GM21423 (cell line): ENCODE measurements around the gene DLX1.
"Not testable (repeated sequence)": the region's sequence is repeated elsewhere in the genome, so short reads cannot be mapped to it uniquely, and the experiment has no call there.

Experiments
- ATAC-seq: cut with Tn5 transposase; IDR thresholded peaks from one replicate; pipeline ENCODE4 v1.9.1; 2021; ENCODE audit warnings: mild to moderate bottlenecking, moderate library complexity; ENCODE audit not compliant: unreplicated experiment

Gene DLX1

GRCh38 chr2:172063446-172063845 lies 21.9 kb upstream of the DLX1 start:
- no peak for ATAC-seq

GRCh38 chr2:172065111-172065510 lies 20.2 kb upstream of the DLX1 start:
- no peak for ATAC-seq

- ATAC-seq: no peak
These were observed 18.9 kb upstream of the DLX1 start for GRCh38 chr2:172066394-172066886.

- ATAC-seq: not testable (repeated sequence)
These were observed 17.4 kb upstream of the DLX1 start for GRCh38 chr2:172067905-172068304.

- ATAC-seq: no peak
These were observed 14.4 kb upstream of the DLX1 start for GRCh38 chr2:172070936-172071335.

GRCh38 chr2:172072303-172072702 lies 13.0 kb upstream of the DLX1 start:
- ATAC-seq: no peak

GRCh38 chr2:172072706-172073105 lies 12.6 kb upstream of the DLX1 start:
- ATAC-seq: no peak

GRCh38 chr2:172073518-172073917 lies 11.8 kb upstream of the DLX1 start:
- ATAC-seq: no peak

- ATAC-seq: no peak
These were observed 11.1 kb upstream of the DLX1 start for GRCh38 chr2:172074254-172074653.

GRCh38 chr2:172079416-172079815 lies 5.9 kb upstream of the DLX1 start:
- no peak for ATAC-seq

GRCh38 chr2:172079838-172080640 lies 5.3 kb upstream of the DLX1 start:
- ATAC-seq: no peak

- ATAC-seq: no peak
These were observed 4.6 kb upstream of the DLX1 start for GRCh38 chr2:172080641-172081220.

- ATAC-seq: no peak
These were observed 3.9 kb upstream of the DLX1 start for GRCh38 chr2:172081221-172082022.

- no peak for ATAC-seq
These were observed 3.0 kb upstream of the DLX1 start for GRCh38 chr2:172082105-172082943.

GRCh38 chr2:172082944-172083627 lies 2.2 kb upstream of the DLX1 start:
- ATAC-seq: no peak

- ATAC-seq: no peak
These were observed 1.5 kb upstream of the DLX1 start for GRCh38 chr2:172083628-172084394.

- no peak for ATAC-seq
These were observed 987 bp upstream of the DLX1 start for GRCh38 chr2:172084395-172084644.

- peak; percentile 87 for ATAC-seq
These were observed 455 bp upstream of the DLX1 start for GRCh38 chr2:172084645-172085459.
